Posterior vena cava (tissue), 2 donors: ENCODE data around the gene HAUS8. TPM values are rescaled to one million over a fixed set of nuclear protein-coding genes. Genes with fewer than 3 reads are reported as not detected.
"Not testable (repeated sequence)": the region's sequence is repeated elsewhere in the genome, so short reads cannot be mapped to it uniquely, and the experiment has no call there.

Experiments used
- DNase-seq: peaks from one replicate; pipeline ENCODE4 v3.0.0-alpha.2; 2020; ENCODE audit warnings: low spot score
- intact Hi-C, 2 donors: fragments of 100-400 bp; cut with DNase I; formaldehyde crosslinking; loops; one replicate each; pipeline versions ENCODE4 v1.14.1 to v1.14.2; 2022 to 2023
- total RNA-seq, 2 donors: library from RNA; stranded (reverse); fragmentation: NEBNext Ultra II Directional; extraction: Animal tissue kit (Norgen Biotek cat#: 25700); gene quantifications; one replicate each; pipeline ENCODE4 v1.2.1, GENCODE V29; 2021
- donor health status: DM: yes; HTN: yes; CAD: no.
- donor health status: DM: yes; HTN: yes; CAD: no.

HAUS8 gene
- total RNA-seq, 2 donors from 2014 or later: 4.2 to 4.8 TPM

GRCh38 chr19:17052439-17052838 lies 22.8 kb downstream of the HAUS8 start:
- DNase-seq: no peak
- intact Hi-C loops: loop anchor here (5.0 to 10.0 kb wide), 2 partner anchors 280 to 338 kb away; partner anchors contain the start of gene NWD1 (in 1 of the 2)

GRCh38 chr19:17049711-17050280 lies 25.5 kb downstream of the HAUS8 start:
- no peak for DNase-seq
- intact Hi-C loops: loop anchor here (5.0 to 10.0 kb wide), 2 partner anchors 277 to 335 kb away; partner anchors contain the start of gene NWD1 (in 1 of the 2)

- DNase-seq: no peak
- intact Hi-C loops: loop anchor here in 1 of 2 donors (5.0 kb wide), 1 partner anchor 277 kb away; no protein-coding TSS in a partner anchor
Observed at GRCh38 chr19:17048885-17049453, 26.3 kb downstream of the HAUS8 start.

GRCh38 chr19:17045907-17046502 lies 29.2 kb downstream of the HAUS8 start:
- intact Hi-C loops: loop anchor here in 1 of 2 donors (5.0 kb wide), 1 partner anchor 274 kb away; no protein-coding TSS in a partner anchor
- no peak for DNase-seq

- DNase-seq: no peak
- intact Hi-C loops: no loop called here
Observed at GRCh38 chr19:17043744-17044143, 31.5 kb downstream of the HAUS8 start.

GRCh38 chr19:17041976-17042375 lies 33.3 kb downstream of the HAUS8 start:
- no peak for DNase-seq
- intact Hi-C loops: no loop called here

GRCh38 chr19:17037966-17038500 lies 37.2 kb downstream of the HAUS8 start:
- intact Hi-C loops: no loop called here
- no peak for DNase-seq

- DNase-seq: no peak
- intact Hi-C loops: no loop called here
Observed at GRCh38 chr19:17037184-17037583, 38.1 kb downstream of the HAUS8 start.

GRCh38 chr19:17036640-17037039 lies 38.6 kb downstream of the HAUS8 start:
- DNase-seq: no peak
- intact Hi-C loops: no loop called here

- DNase-seq: peak; percentile 88
- intact Hi-C loops: no loop called here
Observed at GRCh38 chr19:17035842-17036424, 39.3 kb downstream of the HAUS8 start.

GRCh38 chr19:17031741-17032140 lies 43.5 kb downstream of the HAUS8 start:
- intact Hi-C loops: no loop called here
- DNase-seq: no peak

- intact Hi-C loops: no loop called here
- no peak for DNase-seq
Observed at GRCh38 chr19:17027535-17027975, 47.7 kb downstream of the HAUS8 start.

GRCh38 chr19:17026706-17027534 lies 48.3 kb downstream of the HAUS8 start, which contains the start of gene CPAMD8:
Gene CPAMD8 (minus strand): TSS chr19:17026810. CDS start chr19:17026642, 168 bp downstream.
- intact Hi-C loops: no loop called here
- DNase-seq: no peak

GRCh38 chr19:17025991-17026658 lies 49.1 kb downstream of the HAUS8 start:
- intact Hi-C loops: no loop called here
- DNase-seq: no peak

- DNase-seq: no peak
Observed at GRCh38 chr19:17025361-17025760, 49.9 kb downstream of the HAUS8 start.

GRCh38 chr19:17024941-17025340 lies 50.3 kb downstream of the HAUS8 start:
- intact Hi-C loops, DNase-seq: not testable (repeated sequence)

More at GRCh38 chr19:17025361-17025760, 49.9 kb downstream of the HAUS8 start:
- intact Hi-C loops: no loop called here

- intact Hi-C loops: no loop called here
- no peak for DNase-seq
Observed at GRCh38 chr19:17023805-17024204, 51.4 kb downstream of the HAUS8 start.

GRCh38 chr19:17022738-17023137 lies 52.5 kb downstream of the HAUS8 start:
- DNase-seq: no peak
- intact Hi-C loops: no loop called here
